Lung (tissue), 12 donors: Measurements from ENCODE around the gene GP1BA. TPM values are rescaled to one million over a fixed set of nuclear protein-coding genes. Genes with fewer than 3 reads are reported as not detected.

Experiments used
- ATAC-seq: fragments of 200-7000 bp; cut with Tn5 transposase; one replicate; pipeline ENCODE4 v1.9.1; 2020; ENCODE audit warnings: moderate number of reproducible peaks; ENCODE audit not compliant: insufficient read depth, low FRiP score
- DNase-seq, 3 donors: peaks; one replicate each; pipeline ENCODE4 v3.0.0-alpha.2; 2013 to 2017
- H3K27ac ChIP-seq, 2 donors: one replicate each; pipeline ENCODE4 v1.5.1; 2013; ENCODE audit warnings: mild to moderate bottlenecking in 2 of 2, moderate library complexity in 2 of 2, control low read depth in 1 of 2, inconsistent platforms in 1 of 2, low read depth in 1 of 2, low read length in 1 of 2
- H3K27me3 ChIP-seq, 3 donors: one replicate each; pipeline ENCODE4 v1.5.1; 2013; ENCODE audit warnings: low read length in 2 of 3; ENCODE audit not compliant: control insufficient read depth in 3 of 3, insufficient read depth in 3 of 3
- H3K36me3 ChIP-seq, 4 donors: one replicate each; pipeline ENCODE4 v1.5.1; 2013; ENCODE audit warnings: low read length in 4 of 4, mild to moderate bottlenecking in 1 of 4, moderate library complexity in 1 of 4; ENCODE audit not compliant: control insufficient read depth in 4 of 4, insufficient read depth in 4 of 4
- H3K4me1 ChIP-seq, 5 donors: one replicate each; pipeline ENCODE4 v1.5.1; 2013; ENCODE audit warnings: low read length in 5 of 5, mild to moderate bottlenecking in 2 of 5, moderate library complexity in 1 of 5; ENCODE audit not compliant: control insufficient read depth in 5 of 5, insufficient read depth in 5 of 5
- H3K4me3 ChIP-seq: one replicate; pipeline ENCODE4 v1.5.1; 2013; ENCODE audit warnings: mild to moderate bottlenecking, control low read depth, moderate library complexity
- H3K9ac ChIP-seq, 2 donors: one replicate each; pipeline ENCODE4 v1.5.1; 2013; ENCODE audit warnings: low read length in 2 of 2, control low read depth in 1 of 2; ENCODE audit not compliant: insufficient read depth in 1 of 2
- H3K9me3 ChIP-seq, 4 donors: one replicate each; pipeline ENCODE4 v1.5.1; 2013; ENCODE audit warnings: low read length in 3 of 4, mild to moderate bottlenecking in 1 of 4, moderate library complexity in 1 of 4; ENCODE audit not compliant: control insufficient read depth in 4 of 4, insufficient read depth in 3 of 4
- WGBS, 2 donors: extraction: QIAGEN DNeasy Blood & Tissue Kit; methylation state at CpG; one replicate each; pipeline ENCODE4 v1.1.7; 2013; 5-methylcytosine and 5-hydroxymethylcytosine counted together
- polyA plus RNA-seq, 2 donors: library from polyadenylated mRNA; stranded (reverse); fragments of 200-250 nt; gene quantifications; one replicate each; pipeline ENCODE4 v1.2.1, GENCODE V29; 2013
- total RNA-seq, 2 donors: library from RNA; depleted of rRNA in 1 of 2; stranded (reverse); fragments of >200 nt in 1 of 2; gene quantifications; one replicate each; pipeline ENCODE4 v1.2.1, GENCODE V29; 2014 to 2021
- TF ChIP-seq, protein P1 (sequence below): IDR thresholded peaks from 2 replicates; pipeline ENCODE4 v1.5.1; 2012; ENCODE audit warnings: mild to moderate bottlenecking; ENCODE audit errors: control extremely low read depth, extremely low read depth
- donor health status: control.
- donor health status: control.
- donor health status: Bipolar disorder and iron deficiency.
- donor health status: healthy.
- donor health status: DM: yes; HTN: yes; CAD: no.

Gene GP1BA
- total and polyA plus RNA-seq, 4 donors: 0.18 to 1.4 (median 0.60) TPM

DNA sequence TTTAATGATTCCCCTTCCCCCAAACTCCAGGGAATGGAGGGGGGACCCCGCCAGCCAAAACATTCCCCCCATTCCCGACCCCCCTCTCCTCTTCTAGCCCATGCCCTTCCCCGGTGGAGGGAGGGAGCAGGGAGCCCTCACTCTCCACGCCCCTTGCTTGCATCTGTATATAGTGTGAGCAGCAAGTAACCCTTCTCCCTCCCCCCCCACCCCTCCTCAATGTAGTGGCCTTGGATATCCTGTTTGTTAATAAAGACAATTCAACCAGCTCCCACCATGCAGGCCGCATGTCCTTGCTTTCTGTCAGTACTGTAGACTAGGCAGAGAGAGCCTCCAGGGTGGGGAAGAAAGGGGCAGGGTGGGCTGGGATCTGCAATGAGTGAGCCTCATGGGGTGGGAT, 34.3 kb upstream of the GP1BA start:
- H3K9me3 ChIP-seq: no peaks in the 10 kb centered on the region
- H3K36me3 ChIP-seq: peaks cover 0 to 46% (median 20%) of the 10 kb centered on the region in 4 donors
- H3K4me1 ChIP-seq: peaks cover 0 to 15% (median 9%) of the 10 kb centered on the region in 5 donors
- no peak overlapping the region for H3K27ac ChIP-seq
- no peak overlapping the region for H3K9ac ChIP-seq
- DNase-seq (no peak), ATAC-seq (no peak)
- TF ChIP-seq, protein P1, sequence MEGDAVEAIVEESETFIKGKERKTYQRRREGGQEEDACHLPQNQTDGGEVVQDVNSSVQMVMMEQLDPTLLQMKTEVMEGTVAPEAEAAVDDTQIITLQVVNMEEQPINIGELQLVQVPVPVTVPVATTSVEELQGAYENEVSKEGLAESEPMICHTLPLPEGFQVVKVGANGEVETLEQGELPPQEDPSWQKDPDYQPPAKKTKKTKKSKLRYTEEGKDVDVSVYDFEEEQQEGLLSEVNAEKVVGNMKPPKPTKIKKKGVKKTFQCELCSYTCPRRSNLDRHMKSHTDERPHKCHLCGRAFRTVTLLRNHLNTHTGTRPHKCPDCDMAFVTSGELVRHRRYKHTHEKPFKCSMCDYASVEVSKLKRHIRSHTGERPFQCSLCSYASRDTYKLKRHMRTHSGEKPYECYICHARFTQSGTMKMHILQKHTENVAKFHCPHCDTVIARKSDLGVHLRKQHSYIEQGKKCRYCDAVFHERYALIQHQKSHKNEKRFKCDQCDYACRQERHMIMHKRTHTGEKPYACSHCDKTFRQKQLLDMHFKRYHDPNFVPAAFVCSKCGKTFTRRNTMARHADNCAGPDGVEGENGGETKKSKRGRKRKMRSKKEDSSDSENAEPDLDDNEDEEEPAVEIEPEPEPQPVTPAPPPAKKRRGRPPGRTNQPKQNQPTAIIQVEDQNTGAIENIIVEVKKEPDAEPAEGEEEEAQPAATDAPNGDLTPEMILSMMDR: no peak
- WGBS, 2 donors: 71 to 83% methylated on average over 5 of the region's 5 CpGs
- H3K27me3 ChIP-seq: peaks cover 0 to 39% (median 10%) of the 10 kb centered on the region in 3 donors
- H3K4me3 ChIP-seq: no peak overlapping the region

DNA sequence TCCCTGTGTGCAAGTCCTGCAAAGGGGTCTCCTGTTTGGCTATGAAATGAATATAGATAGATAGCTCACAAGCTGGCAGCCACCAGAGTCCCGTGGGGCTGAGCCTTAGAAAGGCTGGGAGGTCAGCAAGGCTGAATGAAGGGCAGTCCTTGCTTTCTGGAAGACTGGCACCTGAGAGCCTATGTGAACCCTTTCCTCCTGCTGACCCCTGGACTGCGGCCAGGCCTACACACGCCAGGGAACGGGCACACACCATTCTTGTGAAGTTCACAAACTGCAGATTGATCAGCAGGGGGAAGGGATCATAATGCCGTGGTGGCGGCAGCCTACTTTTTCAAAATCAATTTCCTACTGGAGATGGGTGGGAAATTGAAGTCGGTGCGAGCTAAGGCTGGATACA, 33.7 kb upstream of the GP1BA start:
- 88 to 89% methylated on average over 8 of the region's 8 CpGs for WGBS, 2 donors
- Histone ChIP-seq H3K27me3 (peaks cover 0 to 39% (median 12%) of the 10 kb centered on the region in 3 donors), H3K27ac (no peak overlapping the region), H3K4me1 (peaks cover 0 to 15% (median 9%) of the 10 kb centered on the region in 5 donors), H3K36me3 (peaks cover 0 to 41% (median 16%) of the 10 kb centered on the region in 4 donors), H3K9ac (no peak overlapping the region), H3K9me3 (no peaks in the 10 kb centered on the region), H3K4me3 (no peak overlapping the region)
- no peak for DNase-seq
- TF ChIP-seq, protein P1: no peak
- no peak for ATAC-seq

DNA sequence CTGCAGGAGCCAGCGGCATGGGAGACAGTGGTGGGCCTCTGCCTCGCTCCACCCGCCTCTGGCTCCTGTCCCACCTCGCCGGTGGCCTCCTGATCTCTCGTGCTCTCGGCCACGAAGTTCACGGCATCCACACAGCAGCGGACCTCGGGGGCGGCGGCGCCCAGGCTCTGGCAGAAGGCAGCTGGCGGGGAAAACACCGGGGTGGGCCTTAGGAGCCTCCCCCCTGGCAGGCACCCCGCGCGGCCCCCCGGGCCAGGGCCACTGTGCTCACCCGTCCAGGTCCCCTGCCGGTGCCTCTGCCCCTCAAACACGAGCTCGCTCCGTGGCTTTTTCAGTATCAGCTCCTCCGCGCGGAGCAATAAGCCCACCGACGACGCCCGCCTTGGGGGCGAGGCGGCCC, 33.1 kb upstream of the GP1BA start:
- Histone ChIP-seq H3K4me3 (no peak overlapping the region), H3K4me1 (peaks cover 0 to 15% (median 9%) of the 10 kb centered on the region in 5 donors), H3K36me3 (peaks cover 0 to 35% (median 14%) of the 10 kb centered on the region in 4 donors), H3K27me3 (peaks cover 0 to 39% (median 14%) of the 10 kb centered on the region in 3 donors), H3K9me3 (no peaks in the 10 kb centered on the region), H3K27ac (no peak overlapping the region), H3K9ac (no peak overlapping the region)
- ATAC-seq (no peak), DNase-seq (no peak)
- WGBS, 2 donors: 34 to 36% methylated on average over 29 to 34 of the region's 34 CpGs
- TF ChIP-seq, protein P1: no peak
